Lower leg skin (tissue), 4 donors: ENCODE measurements around the gene LRP6. TPM values are rescaled to one million over a fixed set of nuclear protein-coding genes. Genes with fewer than 3 reads are reported as not detected.

Experiments used
- DNase-seq, 2 donors: peaks; one replicate each; pipeline ENCODE4 v3.0.0-alpha.2; 2019; ENCODE audit warnings: low spot score in 2 of 2
- H3K4me3 ChIP-seq: fragments of 200-600 bp; sonication (generic); 2 replicates; pipeline ENCODE4 v1.5.1; 2017; ENCODE audit warnings: mild to moderate bottlenecking, low read depth; ENCODE audit not compliant: poor library complexity, severe bottlenecking
- POLR2A ChIP-seq, 2 donors: fragments of 450-650 bp; IDR thresholded peaks; one replicate each; pipeline ENCODE4 v1.6.1; 2016 to 2017; ENCODE audit warnings: antibody characterized with exemption in 2 of 2, mild to moderate bottlenecking in 1 of 2, moderate library complexity in 1 of 2
- WGBS, 2 donors: methylation state at CpG; one replicate each; pipeline ENCODE4 v1.1.5; 2018; 5-methylcytosine and 5-hydroxymethylcytosine counted together
- intact Hi-C: fragments of 100-400 bp; cut with DNase I; formaldehyde crosslinking; loops from one replicate; pipeline ENCODE4 v1.15.0; 2023; ENCODE audit warnings: low total_unique reads
- total RNA-seq, 4 donors: library from RNA; depleted of rRNA; stranded (reverse); fragments of >200 nt; gene quantifications; one replicate each; pipeline ENCODE4 v1.1.0, GENCODE V29; 2016
- TF ChIP-seq, protein P1 (sequence below), 3 donors: fragments of 450-650 bp; IDR thresholded peaks; one replicate each; pipeline ENCODE4 v1.5.1; 2016; ENCODE audit warnings: antibody characterized with exemption in 3 of 3, mild to moderate bottlenecking in 3 of 3, moderate library complexity in 2 of 3

Gene LRP6
- total RNA-seq, 4 donors from 2014 or later, result 19.6 to 37.3 (median 26.1) TPM

DNA sequence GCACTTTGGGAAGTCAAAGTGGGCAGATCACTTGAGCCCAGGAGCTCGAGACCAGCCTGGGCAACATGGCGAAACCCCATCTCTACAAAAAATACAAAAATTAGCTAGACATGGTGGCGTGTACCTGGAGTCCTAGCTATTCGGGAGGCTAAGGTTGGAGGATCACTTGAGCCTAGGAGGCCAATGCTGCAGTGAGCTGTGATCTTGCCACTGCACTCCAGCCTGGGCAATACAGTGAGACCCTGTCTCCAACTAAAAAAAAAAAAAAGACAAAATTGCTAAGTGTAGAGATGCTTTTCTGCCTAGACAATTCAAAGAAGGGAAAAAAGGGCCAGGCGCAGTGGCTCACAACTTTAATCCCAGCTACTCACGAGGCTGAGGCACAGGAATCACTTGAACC lies 3.4 kb upstream of the LRP6 start:
- intact Hi-C loops, result no loop called here
- DNase-seq, result no peak
- H3K4me3 ChIP-seq, result no peak overlapping the region
- TF ChIP-seq, protein P1, sequence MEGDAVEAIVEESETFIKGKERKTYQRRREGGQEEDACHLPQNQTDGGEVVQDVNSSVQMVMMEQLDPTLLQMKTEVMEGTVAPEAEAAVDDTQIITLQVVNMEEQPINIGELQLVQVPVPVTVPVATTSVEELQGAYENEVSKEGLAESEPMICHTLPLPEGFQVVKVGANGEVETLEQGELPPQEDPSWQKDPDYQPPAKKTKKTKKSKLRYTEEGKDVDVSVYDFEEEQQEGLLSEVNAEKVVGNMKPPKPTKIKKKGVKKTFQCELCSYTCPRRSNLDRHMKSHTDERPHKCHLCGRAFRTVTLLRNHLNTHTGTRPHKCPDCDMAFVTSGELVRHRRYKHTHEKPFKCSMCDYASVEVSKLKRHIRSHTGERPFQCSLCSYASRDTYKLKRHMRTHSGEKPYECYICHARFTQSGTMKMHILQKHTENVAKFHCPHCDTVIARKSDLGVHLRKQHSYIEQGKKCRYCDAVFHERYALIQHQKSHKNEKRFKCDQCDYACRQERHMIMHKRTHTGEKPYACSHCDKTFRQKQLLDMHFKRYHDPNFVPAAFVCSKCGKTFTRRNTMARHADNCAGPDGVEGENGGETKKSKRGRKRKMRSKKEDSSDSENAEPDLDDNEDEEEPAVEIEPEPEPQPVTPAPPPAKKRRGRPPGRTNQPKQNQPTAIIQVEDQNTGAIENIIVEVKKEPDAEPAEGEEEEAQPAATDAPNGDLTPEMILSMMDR (IDR thresholded peaks at IDR 0.05), result no peak
- no peak for TF ChIP-seq POLR2A (IDR thresholded peaks at IDR 0.05)
- 95% methylated on average over 6 of the region's 6 CpGs for WGBS, 2 donors

DNA sequence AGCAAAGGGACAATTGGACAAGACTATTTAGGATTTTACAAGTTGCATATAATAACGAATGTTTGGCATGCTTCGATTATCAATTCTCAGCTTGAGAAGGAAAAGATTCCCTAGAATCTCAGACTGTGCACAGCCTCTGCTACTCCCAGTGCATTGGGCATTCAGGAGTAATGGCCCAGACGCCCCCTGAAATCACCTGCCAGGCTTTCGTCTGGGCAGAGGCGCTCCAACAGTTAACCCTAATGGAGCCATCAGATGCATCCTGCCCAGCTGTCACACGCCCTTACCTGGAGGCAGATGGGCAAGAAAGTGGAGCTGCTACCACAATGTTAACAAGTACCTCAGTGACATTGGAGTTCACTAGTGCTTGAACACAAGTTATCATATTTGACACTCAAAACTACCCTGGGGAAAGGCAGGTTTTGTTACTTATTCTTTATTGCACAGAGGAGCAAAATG lies 927 bp upstream of the LRP6 start:
- 13 to 21% methylated on average over 6 of the region's 6 CpGs for WGBS, 2 donors
- intact Hi-C loops, result no loop called here
- H3K4me3 ChIP-seq, result no peak overlapping the region
- TF ChIP-seq, protein P1 (IDR thresholded peaks at IDR 0.05), result no peak
- TF ChIP-seq POLR2A (IDR thresholded peaks at IDR 0.05), result no peak
- no peak for DNase-seq

DNA sequence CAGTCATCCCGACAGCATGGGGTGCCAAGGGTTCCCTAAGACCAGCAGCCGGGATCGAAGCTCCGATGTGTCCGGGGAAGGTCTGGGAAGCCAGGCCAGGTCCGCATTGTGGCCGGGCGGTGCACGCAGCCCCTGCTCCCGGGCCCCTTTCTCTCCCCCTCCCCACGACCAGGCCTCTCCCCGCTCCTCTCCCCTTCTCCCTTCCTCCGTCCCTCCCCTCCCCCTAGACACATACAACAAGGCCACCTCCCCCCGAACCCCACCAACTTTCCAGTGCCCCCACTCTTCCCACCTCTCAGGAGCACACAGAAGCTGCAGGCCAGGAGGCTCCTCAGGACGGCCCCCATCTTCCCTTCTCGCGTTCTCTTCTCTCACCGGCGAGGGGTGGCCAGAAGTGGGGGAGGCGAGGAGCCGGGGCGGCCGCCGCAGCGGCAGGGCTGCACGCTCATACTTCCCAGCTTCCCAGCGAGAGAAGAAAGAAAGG lies 413 bp downstream of the LRP6 start:
- DNase-seq, result peak in 1 of 2 donors; percentile 86
- intact Hi-C loops, result no loop called here
- H3K4me3 ChIP-seq, result peak overlapping the region; percentile 75
- WGBS, 2 donors, result 1% methylated on average over 20 to 27 of the region's 27 CpGs
- TF ChIP-seq, protein P1 (IDR thresholded peaks at IDR 0.05), result no peak
- no peak for TF ChIP-seq POLR2A (IDR thresholded peaks at IDR 0.05)

DNA sequence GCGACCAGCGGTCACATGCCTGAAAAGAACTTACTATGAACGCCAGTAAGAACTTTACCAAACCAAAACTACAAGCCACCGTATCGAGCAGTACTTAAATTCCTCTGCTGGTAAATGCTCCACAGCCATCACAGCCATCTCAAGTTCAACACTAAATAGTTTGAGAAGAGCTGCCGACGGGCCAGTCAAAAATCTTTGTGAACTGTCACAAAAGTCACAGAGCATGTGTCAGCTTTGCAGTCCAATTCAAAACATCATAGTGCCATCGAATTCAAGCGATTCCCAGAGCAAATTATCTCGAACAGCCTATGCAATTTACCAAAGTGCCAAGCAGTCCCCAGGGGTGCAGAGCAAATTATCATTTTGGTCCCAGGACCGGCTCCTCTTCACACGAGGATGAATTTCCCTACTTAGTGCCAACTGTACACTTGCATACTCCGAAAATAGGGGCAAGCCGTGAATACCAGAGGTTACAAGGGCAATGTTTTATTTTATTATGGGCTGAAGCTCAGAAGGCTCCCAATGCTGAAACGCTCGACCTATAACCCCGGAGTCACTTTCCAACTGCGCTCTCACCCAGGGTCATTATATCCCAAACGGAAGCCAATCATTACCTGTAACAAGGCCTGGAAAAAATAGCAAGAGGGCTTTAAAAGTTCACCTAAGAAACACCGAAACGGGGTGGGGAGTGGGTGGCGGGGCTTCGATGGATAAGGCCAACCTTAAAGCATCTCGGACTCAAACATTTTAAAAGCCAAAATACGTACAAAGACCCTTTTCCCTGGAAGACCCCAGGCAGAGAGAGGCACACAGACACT lies 1.1 kb downstream of the LRP6 start:
- no peak for DNase-seq
- TF ChIP-seq, protein P1 (IDR thresholded peaks at IDR 0.05), result no peak
- no peak for TF ChIP-seq POLR2A (IDR thresholded peaks at IDR 0.05)
- intact Hi-C loops, result no loop called here
- WGBS, 2 donors, result 1 to 2% methylated on average over 25 of the region's 25 CpGs
- H3K4me3 ChIP-seq, result peak overlapping the region; percentile 75

DNA sequence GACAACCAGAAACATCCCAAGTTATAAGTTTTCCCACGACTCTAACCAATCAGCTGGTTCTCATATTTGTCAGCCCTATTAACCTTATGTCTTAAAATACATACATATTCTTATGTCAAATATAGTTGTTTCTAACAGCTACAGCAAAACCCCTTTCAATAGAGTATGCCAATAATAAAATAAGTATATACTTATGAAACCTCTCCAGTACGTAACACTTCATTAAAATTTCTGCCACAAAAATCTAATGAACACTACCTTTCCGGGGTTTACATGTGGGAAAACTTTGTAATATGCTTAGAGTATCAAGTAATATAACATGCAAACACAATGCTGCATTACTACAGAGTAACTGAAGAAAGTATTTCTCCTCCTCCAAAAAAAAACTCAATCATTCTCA lies 1.8 kb downstream of the LRP6 start:
- no peak overlapping the region for H3K4me3 ChIP-seq
- no peak for DNase-seq
- intact Hi-C loops, result no loop called here
- 29 to 40% methylated on average over 3 of the region's 3 CpGs for WGBS, 2 donors
- TF ChIP-seq, protein P1 (IDR thresholded peaks at IDR 0.05), result no peak
- TF ChIP-seq POLR2A (IDR thresholded peaks at IDR 0.05), result no peak
